MCF 10A (cell line): ENCODE measurements around the gene ANKRD23. TPM values are rescaled to one million over a fixed set of nuclear protein-coding genes. Genes with fewer than 3 reads are reported as not detected.

Experiments used
- BruUV-seq: library from RNA; stranded (reverse); fragments of 400-500 nt; replicated peaks from 2 replicates; lab custom pipeline; 2021; lab: Mats Ljungman, UMichigan
- CTCF ChIA-PET: fragments of 300-600 bp; sonication (Branson Sonifier 250); formaldehyde crosslinking; extraction: SDS; loops from one replicate; lab custom pipeline; 2021; ENCODE audit warnings: antibody characterized with exemption, inconsistent platforms; lab: Yijun Ruan, JAX
- POLR2A ChIA-PET: fragments of 300-600, 350-650 bp; sonication (Branson Sonifier 250); formaldehyde crosslinking; extraction: SDS; loops from one replicate; lab custom pipeline; 2020; ENCODE audit warnings: antibody characterized with exemption, inconsistent platforms; lab: Yijun Ruan, JAX
- DNase-seq: peaks from one replicate; pipeline ENCODE4 v3.0.0-alpha.2; 2018; ENCODE audit not compliant: unreplicated experiment
- H3K27ac Mint-ChIP-seq: one replicate; pipeline ENCODE4 v1.8.0; 2022; ENCODE audit warnings: mild to moderate bottlenecking, low read depth, mixed read lengths; ENCODE audit not compliant: unreplicated experiment
- H3K27me3 Mint-ChIP-seq: one replicate; pipeline ENCODE4 v1.8.0; 2022; ENCODE audit warnings: mixed read lengths; ENCODE audit not compliant: insufficient read depth, unreplicated experiment
- H3K36me3 Mint-ChIP-seq: one replicate; pipeline ENCODE4 v1.8.0; 2022; ENCODE audit warnings: mild to moderate bottlenecking, moderate library complexity, mixed read lengths; ENCODE audit not compliant: insufficient read depth, unreplicated experiment
- H3K4me1 Mint-ChIP-seq: one replicate; pipeline ENCODE4 v1.8.0; 2022; ENCODE audit warnings: mixed read lengths; ENCODE audit not compliant: insufficient read depth, unreplicated experiment
- H3K4me3 Mint-ChIP-seq: one replicate; pipeline ENCODE4 v1.8.0; 2022; ENCODE audit warnings: mild to moderate bottlenecking, moderate library complexity, mixed read lengths; ENCODE audit not compliant: unreplicated experiment
- H3K9me3 Mint-ChIP-seq: one replicate; pipeline ENCODE4 v1.8.0; 2022; ENCODE audit warnings: mixed read lengths; ENCODE audit not compliant: unreplicated experiment
- intact Hi-C: fragments of 100-400 bp; cut with micrococcal nuclease; formaldehyde crosslinking; loops from 2 replicates; pipeline ENCODE4 v1.14.1; 2022
- total RNA-seq: library from RNA; stranded (reverse); gene quantifications from 2 replicates; pipeline ENCODE4 v1.2.3, GENCODE V29; 2022
- TF ChIP-seq, protein P1 (sequence below): fragments of 200-600 bp; IDR thresholded peaks from one replicate; pipeline ENCODE4 v1.8.0; 2022; ENCODE audit warnings: antibody characterized with exemption, mild to moderate bottlenecking; ENCODE audit not compliant: unreplicated experiment

ANKRD23 gene
- total RNA-seq, 1 experiment from 2014 or later: 3.4 TPM

- CTCF ChIA-PET: interaction anchor here (0.9 to 5.8 kb wide), 4 partner anchors 13 to 241 kb away, joined by 3 to 30 read pairs (median 8); partner anchors contain the start of genes ANKRD36 and ANKRD39
- no TSS peak for BruUV-seq
- no peaks in the 10 kb centered on the region for H3K36me3 Mint-ChIP-seq
Observed at GRCh38 chr2:96870626-96871255, 26.9 kb upstream of the ANKRD23 start.

GRCh38 chr2:96869822-96870625 is 26.2 kb upstream of the ANKRD23 start, which contains the start of gene SEMA4C:
SEMA4C (minus strand) TSS chr2:96870080; CDS start chr2:96867886, 2,194 bp downstream.
- Mint-ChIP-seq H3K36me3 (no peaks in the 10 kb centered on the region), H3K4me1 (peaks cover 5% of the 10 kb centered on the region), H3K27me3 (no peaks in the 10 kb centered on the region), H3K9me3 (no peaks in the 10 kb centered on the region), H3K27ac (no peak within 1 kb of the TSS), H3K4me3 (peak within 1 kb of the TSS; percentile 78)
- intact Hi-C loops: loop anchor here (2.0 kb wide), 1 partner anchor 47 kb away; no protein-coding TSS in a partner anchor
- peak; percentile 38 for DNase-seq
- CTCF ChIA-PET: interaction anchor here (0.6 to 5.8 kb wide), 5 partner anchors 12 to 242 kb away, joined by 3 to 30 read pairs (median 4); partner anchors contain the start of genes ANKRD36 and ANKRD39
- TF ChIP-seq, protein P1, sequence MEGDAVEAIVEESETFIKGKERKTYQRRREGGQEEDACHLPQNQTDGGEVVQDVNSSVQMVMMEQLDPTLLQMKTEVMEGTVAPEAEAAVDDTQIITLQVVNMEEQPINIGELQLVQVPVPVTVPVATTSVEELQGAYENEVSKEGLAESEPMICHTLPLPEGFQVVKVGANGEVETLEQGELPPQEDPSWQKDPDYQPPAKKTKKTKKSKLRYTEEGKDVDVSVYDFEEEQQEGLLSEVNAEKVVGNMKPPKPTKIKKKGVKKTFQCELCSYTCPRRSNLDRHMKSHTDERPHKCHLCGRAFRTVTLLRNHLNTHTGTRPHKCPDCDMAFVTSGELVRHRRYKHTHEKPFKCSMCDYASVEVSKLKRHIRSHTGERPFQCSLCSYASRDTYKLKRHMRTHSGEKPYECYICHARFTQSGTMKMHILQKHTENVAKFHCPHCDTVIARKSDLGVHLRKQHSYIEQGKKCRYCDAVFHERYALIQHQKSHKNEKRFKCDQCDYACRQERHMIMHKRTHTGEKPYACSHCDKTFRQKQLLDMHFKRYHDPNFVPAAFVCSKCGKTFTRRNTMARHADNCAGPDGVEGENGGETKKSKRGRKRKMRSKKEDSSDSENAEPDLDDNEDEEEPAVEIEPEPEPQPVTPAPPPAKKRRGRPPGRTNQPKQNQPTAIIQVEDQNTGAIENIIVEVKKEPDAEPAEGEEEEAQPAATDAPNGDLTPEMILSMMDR: no peak
- POLR2A ChIA-PET: interaction anchor here (0.9 to 4.6 kb wide), 7 partner anchors 12 to 110 kb away, joined by 3 to 53 read pairs (median 7); partner anchors contain the start of genes ANKRD39 and CNNM4
- BruUV-seq: no TSS peak

More at GRCh38 chr2:96870626-96871255, 26.9 kb upstream of the ANKRD23 start:
- no peak for DNase-seq
- TF ChIP-seq, protein P1: no peak
- H3K4me1 Mint-ChIP-seq: peaks cover 5% of the 10 kb centered on the region
- no peaks in the 10 kb centered on the region for H3K27me3 Mint-ChIP-seq
- peak overlapping the region; percentile 78 for H3K4me3 Mint-ChIP-seq
- POLR2A ChIA-PET: interaction anchor here (0.6 to 2.3 kb wide), 3 partner anchors 13 to 1508 kb away, joined by 3 to 14 read pairs (median 7); partner anchors contain the start of gene ANKRD39
- no peaks in the 10 kb centered on the region for H3K9me3 Mint-ChIP-seq
- intact Hi-C loops: no loop called here
- no peak overlapping the region for H3K27ac Mint-ChIP-seq

GRCh38 chr2:96869281-96869821 is 25.5 kb upstream of the ANKRD23 start:
- H3K9me3 Mint-ChIP-seq: no peaks in the 10 kb centered on the region
- intact Hi-C loops: loop anchor here (2.0 kb wide), 1 partner anchor 47 kb away; no protein-coding TSS in a partner anchor
- H3K27me3 Mint-ChIP-seq: no peaks in the 10 kb centered on the region
- H3K27ac Mint-ChIP-seq: no peak overlapping the region
- CTCF ChIA-PET: interaction anchor here (0.6 to 5.8 kb wide), 7 partner anchors 11 to 108 kb away, joined by 3 to 30 read pairs (median 5); partner anchors contain the start of gene ANKRD39
- H3K36me3 Mint-ChIP-seq: no peaks in the 10 kb centered on the region
- TF ChIP-seq, protein P1: peak; percentile 14
- peaks cover 5% of the 10 kb centered on the region for H3K4me1 Mint-ChIP-seq
- DNase-seq: peak; percentile 81
- no TSS peak for BruUV-seq
- H3K4me3 Mint-ChIP-seq: peak overlapping the region; percentile 78
- POLR2A ChIA-PET: interaction anchor here (0.6 to 4.6 kb wide), 8 partner anchors 12 to 1780 kb away, joined by 3 to 53 read pairs (median 8); partner anchors contain the start of genes ANKRD36, ANKRD39, CNNM3 and CNNM4
